Right cardiac atrium (tissue), 5 donors: Measurements from ENCODE around the gene SMTNL2. TPM values are rescaled to one million over a fixed set of nuclear protein-coding genes. Genes with fewer than 3 reads are reported as not detected.
A peak's percentile ranks its signal among the peaks of the same experiment; 100 is the strongest.
"Not testable (repeated sequence)": the region's sequence is repeated elsewhere in the genome, so short reads cannot be mapped to it uniquely, and the experiment has no call there.

Experiments
- ATAC-seq, 2 donors: fragments of 200-7000 bp; cut with Tn5 transposase; one replicate each; pipeline versions ENCODE4 v1.8.0 to v1.9.1; 2020; ENCODE audit warnings: moderate library complexity in 2 of 2, mild to moderate bottlenecking in 1 of 2
- DNase-seq, 3 donors: peaks; one replicate each; pipeline ENCODE4 v3.0.0-alpha.2; 2020
- H3K27ac ChIP-seq: one replicate; pipeline ENCODE4 v1.5.1; 2013; ENCODE audit warnings: mild to moderate bottlenecking, low read length, control low read depth, moderate library complexity
- H3K27me3 ChIP-seq: one replicate; pipeline ENCODE4 v1.6.1; 2013; ENCODE audit not compliant: control insufficient read depth, insufficient read depth
- H3K4me1 ChIP-seq: one replicate; pipeline ENCODE4 v1.6.1; 2013; ENCODE audit warnings: low read length; ENCODE audit not compliant: control insufficient read depth, insufficient read depth
- H3K4me3 ChIP-seq: one replicate; pipeline ENCODE4 v1.5.1; 2013; ENCODE audit warnings: low read length, control low read depth
- H3K9me3 ChIP-seq: one replicate; pipeline ENCODE4 v1.6.1; 2013; ENCODE audit warnings: low read length; ENCODE audit not compliant: control insufficient read depth
- WGBS: extraction: QIAGEN DNeasy Blood & Tissue Kit; methylation state at CpG from one replicate; pipeline ENCODE4 v1.1.7; 2013; 5-methylcytosine and 5-hydroxymethylcytosine counted together
- intact Hi-C, 4 donors: fragments of 100-400 bp; cut with DNase I; formaldehyde crosslinking; loops; one replicate each; pipeline versions ENCODE4 v1.11.0 to v1.14.0; 2022 to 2023
- polyA plus RNA-seq: library from polyadenylated mRNA; stranded (reverse); fragments of 200-250 nt; gene quantifications from one replicate; pipeline ENCODE4 v1.2.3, GENCODE V29; 2013
- total RNA-seq, 4 donors: library from RNA; stranded (reverse); fragmentation: NEBNext Ultra II Directional; extraction: Animal tissue kit (Norgen Biotek cat#: 25700); gene quantifications; one replicate each; pipeline ENCODE4 v1.2.1, GENCODE V29; 2021
- donor health status: healthy with polysubstance abuse.
- donor health status: DM: no; HTN: yes; CAD: no.
- donor health status: DM: no; HTN: no; CAD: no.
- donor health status: DM: no; HTN: yes; CAD: no; lungs with severe emphysema.
- donor health status: DM: yes; HTN: yes; CAD: no.

Gene SMTNL2
- total and polyA plus RNA-seq, 5 donors: 5.8 to 20.8 (median 13.3) TPM

GRCh38 chr17:4586043-4586442 is 1.7 kb downstream of the SMTNL2 start:
- intact Hi-C loops: no loop called here
- H3K4me1 ChIP-seq: peaks cover 3% of the 10 kb centered on the region
- no peak overlapping the region for H3K4me3 ChIP-seq
- 88% methylated on average over 9 of the region's 9 CpGs for WGBS
- no peaks in the 10 kb centered on the region for H3K27me3 ChIP-seq
- no peaks in the 10 kb centered on the region for H3K9me3 ChIP-seq
- H3K27ac ChIP-seq: no peak overlapping the region
- DNase-seq: peak in 1 of 3 donors; percentile 50
- ATAC-seq: no peak

- no peak for ATAC-seq
- H3K27ac ChIP-seq: peak overlapping the region; percentile 13
- 84% methylated on average over 7 of the region's 7 CpGs for WGBS
These were observed 2.9 kb downstream of the SMTNL2 start for GRCh38 chr17:4587195-4587594.

GRCh38 chr17:4587803-4588202 is 3.5 kb downstream of the SMTNL2 start:
- WGBS: 28% methylated on average over 9 of the region's 9 CpGs
- Histone ChIP-seq H3K4me1 (peaks cover 3% of the 10 kb centered on the region), H3K27ac (peak overlapping the region; percentile 13), H3K27me3 (no peaks in the 10 kb centered on the region), H3K9me3 (no peaks in the 10 kb centered on the region), H3K4me3 (no peak overlapping the region)
- intact Hi-C loops: no loop called here
- peak; percentile 45 to 53 for ATAC-seq
- DNase-seq: peak; percentile 64 to 88 (median 84)

More at GRCh38 chr17:4587195-4587594, 2.9 kb downstream of the SMTNL2 start:
- DNase-seq: peak in 1 of 3 donors; percentile 51
- Histone ChIP-seq H3K27me3 (no peaks in the 10 kb centered on the region), H3K4me3 (no peak overlapping the region), H3K9me3 (no peaks in the 10 kb centered on the region), H3K4me1 (peaks cover 3% of the 10 kb centered on the region)
- intact Hi-C loops: no loop called here

- intact Hi-C loops: no loop called here
- Histone ChIP-seq H3K27ac (peak overlapping the region; percentile 13), H3K27me3 (no peaks in the 10 kb centered on the region), H3K4me3 (no peak overlapping the region), H3K9me3 (no peaks in the 10 kb centered on the region), H3K4me1 (peaks cover 3% of the 10 kb centered on the region)
- WGBS: 58% methylated on average over 11 of the region's 11 CpGs
- DNase-seq (peak; percentile 72 to 82 (median 77)), ATAC-seq (peak; percentile 14 to 53)
These were observed 4.1 kb downstream of the SMTNL2 start for GRCh38 chr17:4588391-4588790.

GRCh38 chr17:4588898-4589625 is 4.7 kb downstream of the SMTNL2 start:
- no peaks in the 10 kb centered on the region for H3K27me3 ChIP-seq
- H3K27ac ChIP-seq: no peak overlapping the region
- 84% methylated on average over 22 of the region's 22 CpGs for WGBS
- DNase-seq (no peak), ATAC-seq (no peak)
- H3K4me1 ChIP-seq: peaks cover 3% of the 10 kb centered on the region
- intact Hi-C loops: no loop called here
- H3K4me3 ChIP-seq: no peak overlapping the region
- H3K9me3 ChIP-seq: no peaks in the 10 kb centered on the region

- H3K9me3 ChIP-seq, intact Hi-C loops, H3K4me3 ChIP-seq, DNase-seq, H3K27me3 ChIP-seq, H3K4me1 ChIP-seq, H3K27ac ChIP-seq: not testable (repeated sequence)
- 59% methylated on average over 11 of the region's 11 CpGs for WGBS
- ATAC-seq: peak in 1 of 2 donors; percentile 3
These were observed 5.7 kb downstream of the SMTNL2 start for GRCh38 chr17:4590042-4590441.

GRCh38 chr17:4590981-4591453 is 6.7 kb downstream of the SMTNL2 start:
- no peak overlapping the region for H3K4me3 ChIP-seq
- H3K27me3 ChIP-seq: no peaks in the 10 kb centered on the region
- intact Hi-C loops: no loop called here
- WGBS: 55% methylated on average over 10 of the region's 10 CpGs
- peaks cover 3% of the 10 kb centered on the region for H3K4me1 ChIP-seq
- no peaks in the 10 kb centered on the region for H3K9me3 ChIP-seq
- DNase-seq (peak in 1 of 3 donors; percentile 51), ATAC-seq (no peak)
- no peak overlapping the region for H3K27ac ChIP-seq

- DNase-seq: peak in 1 of 3 donors; percentile 49
- Histone ChIP-seq H3K27ac (no peak overlapping the region), H3K9me3 (no peaks in the 10 kb centered on the region), H3K4me1 (peaks cover 3% of the 10 kb centered on the region), H3K27me3 (no peaks in the 10 kb centered on the region), H3K4me3 (no peak overlapping the region)
- 59% methylated on average over 12 of the region's 12 CpGs for WGBS
- peak; percentile 2 to 4 for ATAC-seq
- intact Hi-C loops: no loop called here
These were observed 7.2 kb downstream of the SMTNL2 start for GRCh38 chr17:4591529-4591928.

GRCh38 chr17:4592240-4593005 is 8.1 kb downstream of the SMTNL2 start:
- H3K27ac ChIP-seq: no peak overlapping the region
- peaks cover under 1% of the 10 kb centered on the region for H3K4me1 ChIP-seq
- DNase-seq (peak in 1 of 3 donors; percentile 18), ATAC-seq (no peak)
- WGBS: 85% methylated on average over 11 of the region's 11 CpGs
- H3K9me3 ChIP-seq: no peaks in the 10 kb centered on the region
- intact Hi-C loops: no loop called here
- no peaks in the 10 kb centered on the region for H3K27me3 ChIP-seq
- H3K4me3 ChIP-seq: no peak overlapping the region

- DNase-seq (peak in 1 of 3 donors; percentile 45), ATAC-seq (no peak)
- 89% methylated on average over 14 of the region's 14 CpGs for WGBS
- Histone ChIP-seq H3K27ac (no peak overlapping the region), H3K9me3 (no peaks in the 10 kb centered on the region), H3K4me3 (no peak overlapping the region), H3K4me1 (no peaks in the 10 kb centered on the region), H3K27me3 (no peaks in the 10 kb centered on the region)
- intact Hi-C loops: no loop called here
These were observed 8.7 kb downstream of the SMTNL2 start for GRCh38 chr17:4593021-4593421.

GRCh38 chr17:4594406-4594805 is 10.1 kb downstream of the SMTNL2 start:
- H3K4me3 ChIP-seq: no peak overlapping the region
- no peaks in the 10 kb centered on the region for H3K27me3 ChIP-seq
- 90% methylated on average over 7 of the region's 7 CpGs for WGBS
- no peak for ATAC-seq
- peak in 1 of 3 donors; percentile 37 for DNase-seq
- no peak overlapping the region for H3K27ac ChIP-seq
- intact Hi-C loops: no loop called here
- H3K9me3 ChIP-seq: no peaks in the 10 kb centered on the region
- peaks cover 2% of the 10 kb centered on the region for H3K4me1 ChIP-seq
